Tibial artery (tissue), 4 donors: ENCODE results near the gene ELAVL3.
"Not testable (repeated sequence)": the region's sequence is repeated elsewhere in the genome, so short reads cannot be mapped to it uniquely, and the experiment has no call there.

Source experiments
- DNase-seq, 2 donors: peaks; one replicate each; pipeline ENCODE4 v3.0.0-alpha.2; 2019
- H3K27ac ChIP-seq, 2 donors: fragments of 200-600 bp; sonication (generic) in 1 of 2; 1 replicate in 1 of 2; 2 replicates in 1 of 2; pipeline ENCODE4 v1.5.1; 2018 to 2019; ENCODE audit warnings: mild to moderate bottlenecking in 1 of 2
- H3K27me3 ChIP-seq, 2 donors: fragments of 200-600 bp; sonication (generic) in 1 of 2; one replicate each; pipeline versions ENCODE4 v1.5.1 to v1.6.0; 2016 to 2019
- H3K36me3 ChIP-seq, 3 donors: fragments of 200-600 bp; sonication (generic) in 2 of 3; one replicate each; pipeline ENCODE4 v1.5.1; 2016 to 2019; ENCODE audit warnings: mild to moderate bottlenecking in 2 of 3
- H3K4me1 ChIP-seq, 4 donors: fragments of 200-600 bp; sonication (generic) in 2 of 4; 1 replicate in 3 of 4; 2 replicates in 1 of 4; pipeline ENCODE4 v1.5.1; 2016 to 2019
- H3K4me3 ChIP-seq, 2 donors: fragments of 200-600 bp; sonication (generic) in 1 of 2; 1 replicate in 1 of 2; 2 replicates in 1 of 2; pipeline ENCODE4 v1.5.1; 2018 to 2019; ENCODE audit warnings: mild to moderate bottlenecking in 2 of 2
- H3K9me3 ChIP-seq, 3 donors: fragments of 200-600 bp; sonication (generic) in 1 of 3; one replicate each; pipeline ENCODE4 v1.5.1; 2016 to 2019
- CTCF ChIP-seq, 2 experiments: fragments of 200-600 bp in 1 of 2; fragments of 450-650 bp in 1 of 2; IDR thresholded peaks; one replicate each; pipeline ENCODE4 v1.5.1; 2017 to 2019; ENCODE audit warnings: antibody characterized with exemption in 2 of 2, mild to moderate bottlenecking in 1 of 2, moderate library complexity in 1 of 2
- intact Hi-C: fragments of 100-400 bp; cut with DNase I; formaldehyde crosslinking; loops from one replicate; pipeline ENCODE4 v1.15.0; 2023; ENCODE audit warnings: low total_unique reads

ELAVL3 gene

GRCh38 chr19:11414544-11414943 lies 66.3 kb downstream of the ELAVL3 start:
- H3K4me1 ChIP-seq = peaks cover 0 to 15% (median 8%) of the 10 kb centered on the region in 4 donors
- H3K27ac ChIP-seq = no peak overlapping the region
- no peak for TF ChIP-seq CTCF (IDR thresholded peaks at IDR 0.05)
- no peaks in the 10 kb centered on the region for H3K27me3 ChIP-seq
- no peak for DNase-seq
- peaks cover 0 to 5% (median 0%) of the 10 kb centered on the region in 3 donors for H3K36me3 ChIP-seq
- intact Hi-C loops = no loop called here
- H3K4me3 ChIP-seq = no peak overlapping the region
- H3K9me3 ChIP-seq = no peaks in the 10 kb centered on the region

- no peak for TF ChIP-seq CTCF (IDR thresholded peaks at IDR 0.05)
- Histone ChIP-seq H3K27me3 (no peaks in the 10 kb centered on the region), H3K4me1 (no peaks in the 10 kb centered on the region)
Observed at GRCh38 chr19:11410682-11411081, 70.2 kb downstream of the ELAVL3 start.

GRCh38 chr19:11408591-11408990 lies 72.3 kb downstream of the ELAVL3 start:
- Histone ChIP-seq H3K36me3 (peaks cover 0 to 11% (median 5%) of the 10 kb centered on the region in 3 donors), H3K4me3 (no peak overlapping the region), H3K27ac (no peak overlapping the region), H3K9me3 (no peaks in the 10 kb centered on the region), H3K27me3 (no peaks in the 10 kb centered on the region), H3K4me1 (no peaks in the 10 kb centered on the region)
- DNase-seq = no peak
- intact Hi-C loops = no loop called here
- no peak for TF ChIP-seq CTCF (IDR thresholded peaks at IDR 0.05)

More at GRCh38 chr19:11410682-11411081, 70.2 kb downstream of the ELAVL3 start:
- Histone ChIP-seq H3K4me3 (no peak overlapping the region), H3K36me3 (peaks cover 0 to 5% (median 0%) of the 10 kb centered on the region in 3 donors), H3K9me3 (no peaks in the 10 kb centered on the region), H3K27ac (no peak overlapping the region)
- intact Hi-C loops = no loop called here
- DNase-seq = no peak

- H3K9me3 ChIP-seq, H3K4me1 ChIP-seq, H3K27ac ChIP-seq, DNase-seq, H3K27me3 ChIP-seq, H3K4me3 ChIP-seq, intact Hi-C loops: not testable (repeated sequence)
- peaks cover 0 to 12% (median 11%) of the 10 kb centered on the region in 3 donors for H3K36me3 ChIP-seq
Observed at GRCh38 chr19:11406703-11407236, 74.1 kb downstream of the ELAVL3 start.

GRCh38 chr19:11405846-11406643 lies 74.8 kb downstream of the ELAVL3 start:
- no peak for DNase-seq

More at GRCh38 chr19:11405846-11406643, 74.8 kb downstream of the ELAVL3 start:
- no peaks in the 10 kb centered on the region for H3K4me1 ChIP-seq
- no peaks in the 10 kb centered on the region for H3K27me3 ChIP-seq
- no peak overlapping the region for H3K27ac ChIP-seq
- intact Hi-C loops = no loop called here
- H3K36me3 ChIP-seq = peaks cover 0 to 11% (median 10%) of the 10 kb centered on the region in 3 donors
- TF ChIP-seq CTCF (IDR thresholded peaks at IDR 0.05) = no peak
- H3K9me3 ChIP-seq = no peaks in the 10 kb centered on the region
- no peak overlapping the region for H3K4me3 ChIP-seq
